MCF 10A (cell line): ENCODE results near the gene GAD1. TPM values are rescaled to one million over a fixed set of nuclear protein-coding genes. Genes with fewer than 3 reads are reported as not detected.

Experiments used
- BruUV-seq: library from RNA; stranded (reverse); fragments of 400-500 nt; replicated peaks from 2 replicates; lab custom pipeline; 2021; lab: Mats Ljungman, UMichigan
- CTCF ChIA-PET: fragments of 300-600 bp; sonication (Branson Sonifier 250); formaldehyde crosslinking; extraction: SDS; loops from one replicate; lab custom pipeline; 2021; ENCODE audit warnings: antibody characterized with exemption, inconsistent platforms; lab: Yijun Ruan, JAX
- POLR2A ChIA-PET: fragments of 300-600, 350-650 bp; sonication (Branson Sonifier 250); formaldehyde crosslinking; extraction: SDS; loops from one replicate; lab custom pipeline; 2020; ENCODE audit warnings: antibody characterized with exemption, inconsistent platforms; lab: Yijun Ruan, JAX
- DNase-seq: peaks from one replicate; pipeline ENCODE4 v3.0.0-alpha.2; 2018; ENCODE audit not compliant: unreplicated experiment
- H3K27ac Mint-ChIP-seq: one replicate; pipeline ENCODE4 v1.8.0; 2022; ENCODE audit warnings: mild to moderate bottlenecking, low read depth, mixed read lengths; ENCODE audit not compliant: unreplicated experiment
- H3K27me3 Mint-ChIP-seq: one replicate; pipeline ENCODE4 v1.8.0; 2022; ENCODE audit warnings: mixed read lengths; ENCODE audit not compliant: insufficient read depth, unreplicated experiment
- H3K36me3 Mint-ChIP-seq: one replicate; pipeline ENCODE4 v1.8.0; 2022; ENCODE audit warnings: mild to moderate bottlenecking, moderate library complexity, mixed read lengths; ENCODE audit not compliant: insufficient read depth, unreplicated experiment
- H3K4me1 Mint-ChIP-seq: one replicate; pipeline ENCODE4 v1.8.0; 2022; ENCODE audit warnings: mixed read lengths; ENCODE audit not compliant: insufficient read depth, unreplicated experiment
- H3K4me3 Mint-ChIP-seq: one replicate; pipeline ENCODE4 v1.8.0; 2022; ENCODE audit warnings: mild to moderate bottlenecking, moderate library complexity, mixed read lengths; ENCODE audit not compliant: unreplicated experiment
- H3K9me3 Mint-ChIP-seq: one replicate; pipeline ENCODE4 v1.8.0; 2022; ENCODE audit warnings: mixed read lengths; ENCODE audit not compliant: unreplicated experiment
- intact Hi-C: fragments of 100-400 bp; cut with micrococcal nuclease; formaldehyde crosslinking; loops from 2 replicates; pipeline ENCODE4 v1.14.1; 2022
- total RNA-seq: library from RNA; stranded (reverse); gene quantifications from 2 replicates; pipeline ENCODE4 v1.2.3, GENCODE V29; 2022
- TF ChIP-seq, protein P1 (sequence below): fragments of 200-600 bp; IDR thresholded peaks from one replicate; pipeline ENCODE4 v1.8.0; 2022; ENCODE audit warnings: antibody characterized with exemption, mild to moderate bottlenecking; ENCODE audit not compliant: unreplicated experiment

GAD1 gene
- total RNA-seq, 1 experiment from 2014 or later, result 2.5 TPM

GRCh38 chr2:170819680-170820664 is 3.3 kb downstream of the GAD1 start:
- POLR2A ChIA-PET, result no interaction called here
- Mint-ChIP-seq H3K4me1 (peaks cover 6% of the 10 kb centered on the region), H3K4me3 (no peak overlapping the region), H3K27me3 (peaks cover 63% of the 10 kb centered on the region), H3K36me3 (peaks cover 7% of the 10 kb centered on the region), H3K9me3 (no peaks in the 10 kb centered on the region), H3K27ac (peak overlapping the region; percentile 63)
- no peak for DNase-seq
- BruUV-seq, result no TSS peak
- CTCF ChIA-PET, result interaction anchor here (0.6 to 1.4 kb wide), 8 partner anchors 16 to 496 kb away, joined by 3 to 4 read pairs (median 3); no protein-coding TSS in a partner anchor
- intact Hi-C loops, result loop anchor here (5.0 to 10.0 kb wide), 2 partner anchors 458 to 885 kb away; no protein-coding TSS in a partner anchor
- TF ChIP-seq, protein P1, sequence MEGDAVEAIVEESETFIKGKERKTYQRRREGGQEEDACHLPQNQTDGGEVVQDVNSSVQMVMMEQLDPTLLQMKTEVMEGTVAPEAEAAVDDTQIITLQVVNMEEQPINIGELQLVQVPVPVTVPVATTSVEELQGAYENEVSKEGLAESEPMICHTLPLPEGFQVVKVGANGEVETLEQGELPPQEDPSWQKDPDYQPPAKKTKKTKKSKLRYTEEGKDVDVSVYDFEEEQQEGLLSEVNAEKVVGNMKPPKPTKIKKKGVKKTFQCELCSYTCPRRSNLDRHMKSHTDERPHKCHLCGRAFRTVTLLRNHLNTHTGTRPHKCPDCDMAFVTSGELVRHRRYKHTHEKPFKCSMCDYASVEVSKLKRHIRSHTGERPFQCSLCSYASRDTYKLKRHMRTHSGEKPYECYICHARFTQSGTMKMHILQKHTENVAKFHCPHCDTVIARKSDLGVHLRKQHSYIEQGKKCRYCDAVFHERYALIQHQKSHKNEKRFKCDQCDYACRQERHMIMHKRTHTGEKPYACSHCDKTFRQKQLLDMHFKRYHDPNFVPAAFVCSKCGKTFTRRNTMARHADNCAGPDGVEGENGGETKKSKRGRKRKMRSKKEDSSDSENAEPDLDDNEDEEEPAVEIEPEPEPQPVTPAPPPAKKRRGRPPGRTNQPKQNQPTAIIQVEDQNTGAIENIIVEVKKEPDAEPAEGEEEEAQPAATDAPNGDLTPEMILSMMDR, result no peak

- ChIA-PET POLR2A (interaction anchor here (0.6 kb wide), 1 partner anchor 1342 kb away, joined by 3 read pairs; the partner anchor contains the start of gene BBS5), CTCF (interaction anchor here (0.6 to 0.9 kb wide), 2 partner anchors 350 to 412 kb away, joined by 3 read pairs; no protein-coding TSS in a partner anchor)
- intact Hi-C loops, result no loop called here
- Mint-ChIP-seq H3K9me3 (no peaks in the 10 kb centered on the region), H3K27ac (no peak overlapping the region), H3K27me3 (peaks cover 63% of the 10 kb centered on the region), H3K4me3 (no peak overlapping the region), H3K4me1 (peaks cover 6% of the 10 kb centered on the region), H3K36me3 (peaks cover 7% of the 10 kb centered on the region)
- no peak for DNase-seq
- TF ChIP-seq, protein P1, result no peak
- no TSS peak for BruUV-seq
Observed at GRCh38 chr2:170820757-170821530, 4.3 kb downstream of the GAD1 start.

- Mint-ChIP-seq H3K36me3 (peaks cover 7% of the 10 kb centered on the region), H3K4me1 (peaks cover 6% of the 10 kb centered on the region), H3K9me3 (no peaks in the 10 kb centered on the region), H3K4me3 (no peak overlapping the region), H3K27ac (no peak overlapping the region), H3K27me3 (peaks cover 70% of the 10 kb centered on the region)
- no peak for DNase-seq
- ChIA-PET CTCF (interaction anchor here (0.5 to 0.6 kb wide), 2 partner anchors 30 to 1923 kb away, joined by 3 to 5 read pairs; no protein-coding TSS in a partner anchor), POLR2A (interaction anchor here (0.6 kb wide), 1 partner anchor 1343 kb away, joined by 3 read pairs; the partner anchor contains the start of gene BBS5)
- TF ChIP-seq, protein P1, result no peak
- no TSS peak for BruUV-seq
- intact Hi-C loops, result no loop called here
Observed at GRCh38 chr2:170821531-170822289, 5.0 kb downstream of the GAD1 start.
